ENCODE measurements around the gene SRCAP. TPM values are rescaled to one million over a fixed set of nuclear protein-coding genes. Genes with fewer than 3 reads are reported as not detected.
"Not testable (repeated sequence)": the region's sequence is repeated elsewhere in the genome, so short reads cannot be mapped to it uniquely, and the experiment has no call there.

SRCAP gene
- total RNA-seq, 1 donor from 2014 or later: 82.3 TPM

DNA sequence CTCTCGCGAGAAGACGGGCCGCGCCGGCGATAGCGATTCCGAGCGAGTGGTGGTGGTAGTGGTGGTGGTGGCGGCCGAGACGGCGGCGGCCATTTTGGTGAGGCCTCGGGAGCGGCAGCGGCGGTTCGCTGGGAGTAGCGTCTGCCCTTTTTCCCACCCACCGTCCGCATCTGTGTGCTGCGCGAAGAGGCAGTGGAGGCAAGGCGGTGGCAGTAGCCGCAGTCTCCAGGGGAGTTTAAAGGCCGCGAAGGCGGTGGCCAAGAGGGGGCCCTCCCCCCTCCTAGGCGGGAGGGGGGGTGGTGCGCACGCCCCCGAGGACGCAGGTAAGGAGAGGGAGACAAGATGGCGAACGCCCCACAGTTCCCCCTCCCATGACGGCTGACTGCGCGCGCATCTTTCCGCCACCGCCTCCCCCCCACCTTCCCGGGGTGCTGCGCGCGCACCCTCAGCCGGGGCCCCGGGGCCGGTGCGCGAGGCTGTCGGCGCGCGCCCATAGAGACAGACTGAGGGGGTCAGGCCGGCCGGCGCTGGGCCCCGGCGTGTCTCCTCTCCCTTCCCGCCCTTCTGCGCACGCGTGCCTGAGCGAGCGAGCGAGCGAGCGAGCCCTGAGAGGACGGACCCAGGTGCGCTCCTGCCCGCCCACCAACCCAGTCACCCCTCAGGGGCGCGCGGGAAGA, 694 bp upstream of the SRCAP start:
- peak; percentile 99 for DNase-seq (ENCODE audit: low spot score)

- DNase-seq (ENCODE audit: low spot score): no peak
Observed at GRCh38 chr16:30699615-30700099, 686 bp downstream of the SRCAP start.

DNA sequence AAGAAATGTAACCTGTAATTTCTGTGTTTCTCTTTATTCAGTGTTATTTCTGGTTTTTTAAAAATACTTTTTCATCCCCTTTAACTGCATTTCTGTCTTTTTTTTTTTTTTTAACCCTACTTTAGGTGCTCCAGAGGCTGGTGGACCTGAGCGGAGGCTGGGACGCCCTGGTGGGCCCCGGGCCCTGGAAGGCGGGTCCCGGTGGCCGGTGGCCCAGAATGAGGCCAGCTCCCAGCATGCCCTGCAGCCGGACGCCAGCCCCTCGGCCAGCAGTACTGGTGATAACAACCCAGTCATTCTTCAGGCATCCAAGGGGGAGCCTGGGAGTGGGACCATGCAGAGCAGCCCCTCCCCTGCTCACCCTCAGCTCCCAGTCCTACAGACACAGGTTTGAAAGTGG, 1.5 kb downstream of the SRCAP start:
- no peak for DNase-seq (ENCODE audit: low spot score)

GRCh38 chr16:30700971-30701370, 2.0 kb downstream of the SRCAP start:
- no peak for DNase-seq (ENCODE audit: low spot score)

DNA sequence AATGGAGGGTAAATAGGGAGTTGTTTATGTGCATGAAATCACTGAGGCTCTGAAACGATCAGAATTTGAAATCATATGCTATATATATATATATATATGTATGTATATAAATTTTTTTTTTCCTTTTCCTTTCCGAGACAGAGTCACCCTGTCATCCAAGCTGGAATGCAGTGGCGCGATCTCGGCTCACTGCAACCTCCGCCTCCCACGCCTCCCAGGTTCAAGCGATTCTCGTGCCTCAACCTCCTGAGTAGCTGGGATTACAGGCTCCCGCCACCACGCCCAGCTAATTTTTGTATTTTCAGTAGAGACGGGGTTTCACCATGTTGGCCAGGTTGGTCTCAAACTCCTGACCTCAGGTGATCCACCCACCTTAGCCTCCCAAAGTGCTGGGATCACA, 4.1 kb downstream of the SRCAP start:
- DNase-seq (ENCODE audit: low spot score): not testable (repeated sequence)

- DNase-seq (ENCODE audit: low spot score): no peak
Observed at GRCh38 chr16:30703971-30704370, 5.0 kb downstream of the SRCAP start.

- no peak for DNase-seq (ENCODE audit: low spot score)
Observed at GRCh38 chr16:30706046-30706445, 7.1 kb downstream of the SRCAP start.

GRCh38 chr16:30710971-30711370, 12.0 kb downstream of the SRCAP start:
- no peak for DNase-seq (ENCODE audit: low spot score)

- DNase-seq (ENCODE audit: low spot score): no peak
Observed at GRCh38 chr16:30711712-30712111, 12.7 kb downstream of the SRCAP start.

GRCh38 chr16:30715750-30716445, 16.9 kb downstream of the SRCAP start:
- no peak for DNase-seq (ENCODE audit: low spot score)

- no peak for DNase-seq (ENCODE audit: low spot score)
Observed at GRCh38 chr16:30720086-30720485, 21.1 kb downstream of the SRCAP start.

DNA sequence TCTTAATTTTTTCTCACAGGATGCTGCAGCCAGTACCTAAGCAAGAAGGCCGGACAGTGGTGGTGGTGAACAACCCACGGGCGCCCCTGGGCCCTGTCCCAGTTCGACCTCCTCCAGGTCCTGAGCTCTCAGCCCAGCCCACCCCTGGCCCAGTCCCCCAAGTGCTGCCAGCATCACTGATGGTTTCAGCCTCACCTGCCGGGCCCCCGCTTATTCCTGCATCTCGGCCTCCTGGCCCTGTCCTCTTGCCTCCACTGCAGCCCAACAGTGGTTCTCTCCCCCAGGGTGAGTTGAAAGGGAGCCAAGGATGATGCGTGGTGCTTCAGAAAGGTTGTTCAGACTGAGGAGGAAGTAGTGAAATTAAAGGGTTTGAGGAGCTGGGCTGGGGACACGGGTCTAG, 21.7 kb downstream of the SRCAP start:
- no peak for DNase-seq (ENCODE audit: low spot score)

- DNase-seq (ENCODE audit: low spot score): no peak
Observed at GRCh38 chr16:30721167-30721566, 22.2 kb downstream of the SRCAP start.

DNA sequence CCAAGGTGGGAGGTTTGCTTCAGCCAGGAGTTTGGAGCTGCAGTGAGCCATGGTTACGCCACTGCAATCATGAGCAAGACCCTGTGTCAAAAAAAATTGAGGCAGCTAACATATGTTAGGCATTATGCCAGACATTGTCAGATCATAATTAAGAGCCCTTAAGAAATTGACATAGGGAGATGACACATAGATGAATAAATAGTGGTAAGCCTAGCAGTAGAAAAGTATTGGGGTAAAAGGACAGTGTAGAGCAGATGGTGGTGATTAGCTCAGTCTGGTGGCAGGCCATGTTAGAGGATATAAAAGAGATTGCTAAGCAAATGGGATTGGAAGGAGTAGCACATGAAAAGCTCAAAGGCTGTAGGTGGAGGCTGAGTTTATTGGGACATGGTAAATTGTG, 22.6 kb downstream of the SRCAP start:
- no peak for DNase-seq (ENCODE audit: low spot score)

- DNase-seq (ENCODE audit: low spot score): no peak
Observed at GRCh38 chr16:30722443-30722842, 23.5 kb downstream of the SRCAP start.

GRCh38 chr16:30722916-30723315, 23.9 kb downstream of the SRCAP start:
- DNase-seq (ENCODE audit: low spot score): no peak

DNA sequence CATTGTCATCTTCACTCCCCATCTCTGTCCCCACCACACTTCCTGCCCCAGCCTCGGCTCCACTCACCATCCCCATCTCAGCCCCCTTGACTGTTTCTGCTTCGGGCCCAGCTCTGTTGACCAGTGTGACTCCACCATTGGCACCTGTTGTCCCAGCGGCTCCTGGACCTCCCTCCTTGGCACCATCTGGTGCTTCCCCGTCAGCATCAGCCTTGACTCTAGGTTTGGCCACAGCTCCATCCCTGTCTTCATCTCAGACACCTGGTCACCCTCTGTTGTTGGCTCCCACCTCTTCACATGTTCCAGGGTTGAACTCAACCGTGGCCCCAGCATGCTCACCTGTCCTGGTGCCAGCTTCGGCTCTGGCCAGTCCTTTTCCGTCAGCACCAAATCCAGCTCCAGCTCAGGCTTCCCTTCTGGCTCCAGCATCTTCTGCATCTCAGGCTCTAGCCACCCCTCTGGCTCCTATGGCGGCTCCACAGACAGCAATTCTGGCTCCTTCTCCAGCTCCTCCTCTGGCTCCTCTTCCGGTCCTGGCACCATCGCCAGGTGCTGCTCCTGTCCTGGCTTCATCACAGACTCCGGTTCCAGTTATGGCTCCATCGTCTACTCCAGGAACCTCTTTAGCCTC, 24.9 kb downstream of the SRCAP start:
- no peak for DNase-seq (ENCODE audit: low spot score)

DNA sequence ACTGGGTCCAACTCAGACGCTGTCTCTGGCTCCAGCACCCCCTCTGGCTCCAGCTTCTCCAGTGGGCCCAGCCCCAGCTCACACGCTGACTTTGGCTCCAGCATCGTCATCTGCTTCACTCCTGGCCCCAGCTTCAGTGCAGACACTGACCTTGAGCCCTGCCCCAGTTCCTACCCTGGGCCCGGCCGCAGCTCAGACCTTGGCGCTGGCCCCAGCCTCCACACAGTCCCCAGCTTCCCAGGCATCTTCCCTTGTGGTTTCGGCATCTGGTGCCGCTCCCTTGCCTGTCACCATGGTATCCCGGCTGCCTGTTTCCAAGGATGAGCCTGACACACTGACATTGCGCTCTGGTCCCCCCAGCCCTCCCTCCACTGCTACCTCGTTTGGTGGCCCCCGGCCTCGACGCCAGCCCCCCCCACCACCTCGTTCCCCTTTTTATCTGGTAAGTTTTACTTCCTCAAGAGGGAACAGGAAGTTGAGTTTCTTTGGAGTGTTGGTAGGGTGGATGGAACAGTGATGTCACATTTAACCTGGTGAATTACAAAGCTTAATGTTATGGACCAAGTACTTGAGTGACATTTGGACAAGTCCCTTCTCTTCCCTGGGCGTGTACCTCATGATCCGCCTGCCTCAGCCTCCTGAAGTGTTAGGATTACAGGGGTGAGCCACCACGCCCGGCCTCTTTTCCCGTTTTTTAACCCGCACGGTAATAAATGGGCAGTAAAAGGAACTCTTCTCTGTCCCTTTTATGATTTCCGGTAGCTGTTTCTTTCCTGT, 25.9 kb downstream of the SRCAP start:
- DNase-seq (ENCODE audit: low spot score): no peak

DNA sequence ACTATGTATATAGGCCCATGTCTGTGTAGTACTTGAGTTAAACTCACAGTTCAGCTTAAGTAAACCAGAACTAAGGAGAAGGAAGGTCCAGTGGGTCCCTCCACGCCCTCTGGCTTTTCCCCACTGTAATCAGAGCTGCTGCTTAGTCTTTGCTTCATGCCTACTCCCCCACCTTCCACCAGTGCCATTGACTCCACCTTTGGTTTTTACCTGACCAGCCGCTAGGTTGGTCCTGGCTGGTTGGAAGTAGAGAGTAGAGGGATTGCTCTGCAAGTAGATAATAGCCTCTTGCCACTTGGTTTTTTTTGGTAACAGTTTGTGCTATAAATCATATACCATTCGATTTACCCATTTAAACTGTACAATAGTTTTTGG, 26.4 kb downstream of the SRCAP start:
- DNase-seq (ENCODE audit: low spot score): no peak

DNA sequence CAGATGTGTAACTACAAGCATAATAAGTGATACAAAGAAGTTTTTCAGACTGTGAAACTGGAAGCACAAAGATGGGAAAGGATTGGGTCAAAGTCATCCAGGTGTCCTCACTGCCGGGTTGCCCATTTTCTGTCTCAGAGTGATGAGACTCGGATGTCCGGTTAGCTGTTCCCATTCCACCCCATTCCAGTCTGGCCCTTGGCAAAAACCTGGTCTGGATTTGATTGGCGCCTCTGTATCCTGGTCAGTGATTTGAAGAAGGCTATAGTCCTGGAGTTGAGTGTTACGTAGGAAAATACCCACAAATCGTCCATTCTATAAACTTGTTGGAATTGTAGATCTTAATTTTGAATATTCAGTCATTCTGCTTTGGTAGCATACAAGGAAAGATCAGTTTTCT, 29.4 kb downstream of the SRCAP start:
- no peak for DNase-seq (ENCODE audit: low spot score)

- no peak for DNase-seq (ENCODE audit: low spot score)
Observed at GRCh38 chr16:30728899-30729672, 30.1 kb downstream of the SRCAP start.

Data from ureter (tissue), 1 donor.